ENCODE measurements around the gene LMX1B. TPM values are rescaled to one million over a fixed set of nuclear protein-coding genes. Genes with fewer than 3 reads are reported as not detected.

The LMX1B gene
- total RNA-seq, 1 experiment from 2014 or later, result 12.4 TPM

DNA sequence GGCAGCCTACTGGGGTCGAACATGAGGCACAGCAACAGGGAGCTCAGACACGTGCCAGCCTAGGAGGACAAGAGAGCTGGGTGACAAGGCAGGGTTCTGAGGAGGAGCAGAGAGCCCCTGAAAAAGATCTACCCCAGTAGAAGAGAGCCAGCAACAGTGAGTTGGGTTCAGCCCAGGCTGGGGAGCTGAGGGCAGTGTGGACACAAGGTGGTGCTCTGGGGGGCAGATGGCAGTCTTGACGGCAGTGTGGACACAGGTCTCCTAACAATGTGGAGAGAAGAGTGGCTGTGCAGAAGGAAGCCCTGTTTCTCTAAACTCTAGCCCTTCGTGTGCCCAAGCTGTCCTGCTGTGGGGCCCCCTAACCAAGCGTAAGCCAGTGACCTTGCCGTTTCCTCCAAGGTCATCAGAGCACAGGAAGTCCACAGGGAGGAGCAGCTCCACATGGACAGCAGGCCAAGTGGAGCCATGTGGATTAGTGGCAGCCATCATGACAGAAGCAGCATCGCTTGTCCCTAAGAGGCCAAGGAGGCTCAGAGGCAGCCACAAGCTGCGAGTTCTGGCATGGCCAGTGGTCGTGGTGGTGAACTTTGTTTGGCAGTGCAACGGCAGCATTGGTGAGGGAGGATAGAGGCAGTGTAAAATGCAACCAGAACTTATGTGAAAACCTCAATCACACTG is 25.1 kb upstream of the LMX1B start:
- peaks cover 13% of the 10 kb centered on the region for H3K4me1 Mint-ChIP-seq
- TF ChIP-seq ESRRA (CRISPR knock-in tag; IDR thresholded peaks at IDR 0.05; ENCODE audit: borderline replicate concordance), result peak; percentile 65; the same call in 1 of the 2 replicates
- no peak for TF ChIP-seq SMAD3 (CRISPR knock-in tag; IDR thresholded peaks at IDR 0.05; ENCODE audit: borderline replicate concordance)
- TF ChIP-seq, protein P1, sequence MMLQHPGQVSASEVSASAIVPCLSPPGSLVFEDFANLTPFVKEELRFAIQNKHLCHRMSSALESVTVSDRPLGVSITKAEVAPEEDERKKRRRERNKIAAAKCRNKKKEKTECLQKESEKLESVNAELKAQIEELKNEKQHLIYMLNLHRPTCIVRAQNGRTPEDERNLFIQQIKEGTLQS (CRISPR knock-in tag; conservative IDR thresholded peaks at IDR 0.05), result no peak
- H3K36me3 Mint-ChIP-seq, result no peaks in the 10 kb centered on the region
- CTCF ChIA-PET, result interaction anchor here (1.1 to 1.8 kb wide), 8 partner anchors 9 to 193 kb away, joined by 3 to 10 read pairs (median 4); no protein-coding TSS in a partner anchor
- POLR2A ChIA-PET, result no interaction called here
- no peak for ATAC-seq
- no peak overlapping the region for H3K27ac Mint-ChIP-seq
- H3K9me3 Mint-ChIP-seq, result peaks cover 4% of the 10 kb centered on the region
- no peaks in the 10 kb centered on the region for H3K27me3 Mint-ChIP-seq (ENCODE audit: low read depth)
- no peak overlapping the region for H3K4me3 Mint-ChIP-seq
- no peak for DNase-seq (ENCODE audit: low spot score)

DNA sequence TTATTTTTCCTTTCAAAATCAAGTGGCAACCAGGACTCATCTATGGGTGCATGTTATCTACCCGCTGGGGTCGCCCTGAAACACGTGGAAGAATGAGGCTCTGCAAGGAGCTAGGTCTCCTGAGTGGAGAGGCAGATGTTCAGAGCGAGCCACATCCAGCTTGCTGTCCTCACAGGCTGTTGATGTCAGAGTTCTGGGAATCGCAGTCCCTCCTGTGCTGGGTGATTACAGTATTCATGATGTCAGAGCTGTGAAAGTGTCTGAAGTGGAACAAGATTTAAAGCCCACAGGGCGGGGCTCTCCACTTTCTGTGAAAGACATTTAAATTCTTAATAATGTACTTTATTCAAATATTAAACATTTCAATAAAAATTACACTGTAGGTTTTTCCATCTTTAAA is 24.4 kb upstream of the LMX1B start:
- TF ChIP-seq ZNF317 (CRISPR knock-in tag; IDR thresholded peaks at IDR 0.05; ENCODE audit: borderline replicate concordance, low read depth) (no peak), EMX1 (CRISPR knock-in tag; IDR thresholded peaks at IDR 0.05) (no peak), RORB (CRISPR knock-in tag; IDR thresholded peaks at IDR 0.05) (no peak), PRRX2 (CRISPR knock-in tag; IDR thresholded peaks at IDR 0.05) (no peak), ETV6 (CRISPR knock-in tag; IDR thresholded peaks at IDR 0.05) (no peak), GRHL2 (CRISPR knock-in tag; IDR thresholded peaks at IDR 0.05; ENCODE audit: insufficient replicate concordance, severe bottlenecking) (no peak), ZNF416 (CRISPR knock-in tag; IDR thresholded peaks at IDR 0.05) (no peak)
- TF ChIP-seq, protein P2, sequence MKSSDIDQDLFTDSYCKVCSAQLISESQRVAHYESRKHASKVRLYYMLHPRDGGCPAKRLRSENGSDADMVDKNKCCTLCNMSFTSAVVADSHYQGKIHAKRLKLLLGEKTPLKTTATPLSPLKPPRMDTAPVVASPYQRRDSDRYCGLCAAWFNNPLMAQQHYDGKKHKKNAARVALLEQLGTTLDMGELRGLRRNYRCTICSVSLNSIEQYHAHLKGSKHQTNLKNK (CRISPR knock-in tag; IDR thresholded peaks at IDR 0.05), result no peak
- TF ChIP-seq, protein P1 (CRISPR knock-in tag; conservative IDR thresholded peaks at IDR 0.05), result no peak
- TF ChIP-seq, protein P3, sequence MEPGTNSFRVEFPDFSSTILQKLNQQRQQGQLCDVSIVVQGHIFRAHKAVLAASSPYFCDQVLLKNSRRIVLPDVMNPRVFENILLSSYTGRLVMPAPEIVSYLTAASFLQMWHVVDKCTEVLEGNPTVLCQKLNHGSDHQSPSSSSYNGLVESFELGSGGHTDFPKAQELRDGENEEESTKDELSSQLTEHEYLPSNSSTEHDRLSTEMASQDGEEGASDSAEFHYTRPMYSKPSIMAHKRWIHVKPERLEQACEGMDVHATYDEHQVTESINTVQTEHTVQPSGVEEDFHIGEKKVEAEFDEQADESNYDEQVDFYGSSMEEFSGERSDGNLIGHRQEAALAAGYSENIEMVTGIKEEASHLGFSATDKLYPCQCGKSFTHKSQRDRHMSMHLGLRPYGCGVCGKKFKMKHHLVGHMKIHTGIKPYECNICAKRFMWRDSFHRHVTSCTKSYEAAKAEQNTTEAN (CRISPR knock-in tag; IDR thresholded peaks at IDR 0.05), result no peak
- TF ChIP-seq, protein P4, sequence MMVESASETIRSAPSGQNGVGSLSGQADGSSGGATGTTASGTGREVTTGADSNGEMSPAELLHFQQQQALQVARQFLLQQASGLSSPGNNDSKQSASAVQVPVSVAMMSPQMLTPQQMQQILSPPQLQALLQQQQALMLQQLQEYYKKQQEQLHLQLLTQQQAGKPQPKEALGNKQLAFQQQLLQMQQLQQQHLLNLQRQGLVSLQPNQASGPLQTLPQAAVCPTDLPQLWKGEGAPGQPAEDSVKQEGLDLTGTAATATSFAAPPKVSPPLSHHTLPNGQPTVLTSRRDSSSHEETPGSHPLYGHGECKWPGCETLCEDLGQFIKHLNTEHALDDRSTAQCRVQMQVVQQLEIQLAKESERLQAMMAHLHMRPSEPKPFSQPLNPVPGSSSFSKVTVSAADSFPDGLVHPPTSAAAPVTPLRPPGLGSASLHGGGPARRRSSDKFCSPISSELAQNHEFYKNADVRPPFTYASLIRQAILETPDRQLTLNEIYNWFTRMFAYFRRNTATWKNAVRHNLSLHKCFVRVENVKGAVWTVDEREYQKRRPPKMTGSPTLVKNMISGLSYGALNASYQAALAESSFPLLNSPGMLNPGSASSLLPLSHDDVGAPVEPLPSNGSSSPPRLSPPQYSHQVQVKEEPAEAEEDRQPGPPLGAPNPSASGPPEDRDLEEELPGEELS (CRISPR knock-in tag; IDR thresholded peaks at IDR 0.05), result no peak
- TF ChIP-seq, protein P5, sequence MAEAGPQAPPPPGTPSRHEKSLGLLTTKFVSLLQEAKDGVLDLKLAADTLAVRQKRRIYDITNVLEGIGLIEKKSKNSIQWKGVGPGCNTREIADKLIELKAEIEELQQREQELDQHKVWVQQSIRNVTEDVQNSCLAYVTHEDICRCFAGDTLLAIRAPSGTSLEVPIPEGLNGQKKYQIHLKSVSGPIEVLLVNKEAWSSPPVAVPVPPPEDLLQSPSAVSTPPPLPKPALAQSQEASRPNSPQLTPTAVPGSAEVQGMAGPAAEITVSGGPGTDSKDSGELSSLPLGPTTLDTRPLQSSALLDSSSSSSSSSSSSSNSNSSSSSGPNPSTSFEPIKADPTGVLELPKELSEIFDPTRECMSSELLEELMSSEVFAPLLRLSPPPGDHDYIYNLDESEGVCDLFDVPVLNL (CRISPR knock-in tag; IDR thresholded peaks at IDR 0.05; ENCODE audit: borderline replicate concordance, low read depth), result no peak
- no peaks in the 10 kb centered on the region for H3K36me3 Mint-ChIP-seq
- H3K9me3 Mint-ChIP-seq, result peaks cover 4% of the 10 kb centered on the region
- H3K27me3 Mint-ChIP-seq (ENCODE audit: low read depth), result no peaks in the 10 kb centered on the region
- ChIA-PET CTCF (interaction anchor here (1.2 to 1.5 kb wide), 4 partner anchors 32 to 116 kb away, joined by 3 to 4 read pairs (median 4); no protein-coding TSS in a partner anchor), POLR2A (no interaction called here)
- H3K27ac Mint-ChIP-seq, result no peak overlapping the region
- DNase-seq (ENCODE audit: low spot score), result no peak
- H3K4me1 Mint-ChIP-seq, result peaks cover 13% of the 10 kb centered on the region
- no peak overlapping the region for H3K4me3 Mint-ChIP-seq
- no peak for ATAC-seq

DNA sequence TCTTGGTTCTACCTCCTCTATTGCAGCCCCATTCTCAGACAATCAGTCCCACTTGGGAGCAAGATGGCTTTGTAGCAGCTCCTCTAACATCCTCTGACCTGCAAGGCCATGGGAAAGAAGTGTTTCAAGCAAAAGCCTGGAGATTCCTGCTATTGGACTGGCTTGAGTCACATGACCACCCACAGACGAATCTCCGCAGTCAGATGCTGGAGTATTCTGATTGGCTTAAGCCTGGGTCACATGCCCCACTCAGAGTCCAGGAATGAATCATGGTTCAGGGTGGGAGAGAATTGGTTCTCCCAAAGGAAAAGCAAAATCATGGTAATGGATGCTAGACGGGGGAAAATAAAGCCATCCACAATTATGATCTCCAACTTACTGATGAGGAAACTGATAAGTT is 22.6 kb upstream of the LMX1B start:
- H3K27me3 Mint-ChIP-seq (ENCODE audit: low read depth), result no peaks in the 10 kb centered on the region
- DNase-seq (ENCODE audit: low spot score) (no peak), ATAC-seq (peak; percentile 35; the same call in 1 of the 2 replicates)
- no peaks in the 10 kb centered on the region for H3K36me3 Mint-ChIP-seq
- ChIA-PET CTCF (interaction anchor here (2.6 kb wide), 1 partner anchor 90 kb away, joined by 9 read pairs; no protein-coding TSS in a partner anchor), POLR2A (no interaction called here)
- no peak overlapping the region for H3K4me3 Mint-ChIP-seq
- no peak overlapping the region for H3K27ac Mint-ChIP-seq
- peaks cover 10% of the 10 kb centered on the region for H3K9me3 Mint-ChIP-seq
- peaks cover 13% of the 10 kb centered on the region for H3K4me1 Mint-ChIP-seq
- TF ChIP-seq HMGA2 (CRISPR knock-in tag; IDR thresholded peaks at IDR 0.05) (no peak), RORB (CRISPR knock-in tag; IDR thresholded peaks at IDR 0.05) (no peak), SOX15 (CRISPR knock-in tag; IDR thresholded peaks at IDR 0.05) (no peak), TEAD1 (CRISPR knock-in tag; IDR thresholded peaks at IDR 0.05) (no peak)
- TF ChIP-seq, protein P6, sequence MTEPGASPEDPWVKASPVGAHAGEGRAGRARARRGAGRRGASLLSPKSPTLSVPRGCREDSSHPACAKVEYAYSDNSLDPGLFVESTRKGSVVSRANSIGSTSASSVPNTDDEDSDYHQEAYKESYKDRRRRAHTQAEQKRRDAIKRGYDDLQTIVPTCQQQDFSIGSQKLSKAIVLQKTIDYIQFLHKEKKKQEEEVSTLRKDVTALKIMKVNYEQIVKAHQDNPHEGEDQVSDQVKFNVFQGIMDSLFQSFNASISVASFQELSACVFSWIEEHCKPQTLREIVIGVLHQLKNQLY (CRISPR knock-in tag; IDR thresholded peaks at IDR 0.05), result no peak
- TF ChIP-seq, protein P7, sequence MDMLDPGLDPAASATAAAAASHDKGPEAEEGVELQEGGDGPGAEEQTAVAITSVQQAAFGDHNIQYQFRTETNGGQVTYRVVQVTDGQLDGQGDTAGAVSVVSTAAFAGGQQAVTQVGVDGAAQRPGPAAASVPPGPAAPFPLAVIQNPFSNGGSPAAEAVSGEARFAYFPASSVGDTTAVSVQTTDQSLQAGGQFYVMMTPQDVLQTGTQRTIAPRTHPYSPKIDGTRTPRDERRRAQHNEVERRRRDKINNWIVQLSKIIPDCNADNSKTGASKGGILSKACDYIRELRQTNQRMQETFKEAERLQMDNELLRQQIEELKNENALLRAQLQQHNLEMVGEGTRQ (CRISPR knock-in tag; IDR thresholded peaks at IDR 0.05), result peak; percentile 88
- TF ChIP-seq, protein P5 (CRISPR knock-in tag; IDR thresholded peaks at IDR 0.05; ENCODE audit: borderline replicate concordance, low read depth), result no peak
- TF ChIP-seq, protein P8, sequence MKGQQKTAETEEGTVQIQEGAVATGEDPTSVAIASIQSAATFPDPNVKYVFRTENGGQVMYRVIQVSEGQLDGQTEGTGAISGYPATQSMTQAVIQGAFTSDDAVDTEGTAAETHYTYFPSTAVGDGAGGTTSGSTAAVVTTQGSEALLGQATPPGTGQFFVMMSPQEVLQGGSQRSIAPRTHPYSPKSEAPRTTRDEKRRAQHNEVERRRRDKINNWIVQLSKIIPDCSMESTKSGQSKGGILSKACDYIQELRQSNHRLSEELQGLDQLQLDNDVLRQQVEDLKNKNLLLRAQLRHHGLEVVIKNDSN (CRISPR knock-in tag; IDR thresholded peaks at IDR 0.05), result peak; percentile 82

Measured in WTC11 (cell line).